Measurements from ENCODE around the gene HNRNPA2B1.
A peak's percentile ranks its signal among the peaks of the same experiment; 100 is the strongest.

The HNRNPA2B1 gene

DNA sequence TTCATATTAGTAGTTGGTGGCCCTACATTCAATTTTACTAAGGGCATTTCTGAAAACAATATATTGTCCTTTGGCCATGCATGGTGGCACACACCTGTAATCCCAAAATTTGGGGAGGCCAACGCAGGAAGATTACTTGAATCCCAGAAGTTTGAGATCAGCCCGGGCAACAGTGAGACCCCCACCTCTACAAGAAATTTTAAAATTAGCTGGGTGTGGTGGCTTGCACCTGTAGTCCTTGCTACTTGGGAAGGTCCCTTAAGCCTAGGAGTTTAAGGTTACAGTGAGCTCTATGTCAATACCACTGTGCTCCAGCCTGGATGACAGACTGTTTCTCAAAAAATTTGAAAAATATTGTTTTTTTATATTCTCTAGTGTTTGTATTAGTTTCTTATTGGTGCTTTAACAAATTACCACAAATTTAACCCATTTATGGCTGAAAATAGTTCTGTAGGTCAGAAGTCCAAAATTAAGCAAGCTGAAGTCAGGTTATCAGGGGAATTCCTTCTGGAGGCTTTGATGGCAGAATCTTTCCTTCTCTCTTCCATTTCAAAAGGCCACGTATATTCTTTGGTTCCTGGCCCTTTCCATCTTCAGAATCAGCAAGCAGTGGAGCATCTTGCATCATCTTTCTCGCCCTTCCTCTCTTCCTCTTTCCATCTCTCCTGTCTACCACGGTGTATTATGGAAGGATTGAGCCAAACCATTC lies 13.4 kb upstream of the HNRNPA2B1 start:
- Histone ChIP-seq H3K9ac (ENCODE audit: low read depth in 1 of 2, low read length in 2 of 2) (no peak overlapping the region), H3K27ac (ENCODE audit: low read depth in 2 of 2, low read length in 2 of 2) (no peak overlapping the region), H3K36me3 (ENCODE audit: control insufficient read depth in 2 of 2, insufficient read depth in 2 of 2, low read length in 2 of 2) (peaks cover 24 to 32% of the 10 kb centered on the region in 2 donors), H3K4me3 (ENCODE audit: low read length in 2 of 2) (no peak overlapping the region), H3K4me1 (ENCODE audit: control insufficient read depth in 2 of 2, insufficient read depth in 2 of 2, low read length in 2 of 2) (no peaks in the 10 kb centered on the region), H3K27me3 (ENCODE audit: control insufficient read depth in 2 of 2, insufficient read depth in 2 of 2, low read length in 2 of 2) (no peaks in the 10 kb centered on the region), H3K9me3 (ENCODE audit: control insufficient read depth in 2 of 2, low read length in 2 of 2) (no peaks in the 10 kb centered on the region)

GRCh38 chr7:26212921-26213718 lies 12.6 kb upstream of the HNRNPA2B1 start:
- H3K4me1 ChIP-seq (ENCODE audit: control insufficient read depth in 2 of 2, insufficient read depth in 2 of 2, low read length in 2 of 2), result no peaks in the 10 kb centered on the region
- H3K27me3 ChIP-seq (ENCODE audit: control insufficient read depth in 2 of 2, insufficient read depth in 2 of 2, low read length in 2 of 2), result no peaks in the 10 kb centered on the region
- no peak overlapping the region for H3K4me3 ChIP-seq (ENCODE audit: low read length in 2 of 2)
- H3K9me3 ChIP-seq (ENCODE audit: control insufficient read depth in 2 of 2, low read length in 2 of 2), result no peaks in the 10 kb centered on the region
- no peak overlapping the region for H3K27ac ChIP-seq (ENCODE audit: low read depth in 2 of 2, low read length in 2 of 2)
- H3K9ac ChIP-seq (ENCODE audit: low read depth in 1 of 2, low read length in 2 of 2), result no peak overlapping the region
- H3K36me3 ChIP-seq (ENCODE audit: control insufficient read depth in 2 of 2, insufficient read depth in 2 of 2, low read length in 2 of 2), result peaks cover 27 to 36% of the 10 kb centered on the region in 2 donors

DNA sequence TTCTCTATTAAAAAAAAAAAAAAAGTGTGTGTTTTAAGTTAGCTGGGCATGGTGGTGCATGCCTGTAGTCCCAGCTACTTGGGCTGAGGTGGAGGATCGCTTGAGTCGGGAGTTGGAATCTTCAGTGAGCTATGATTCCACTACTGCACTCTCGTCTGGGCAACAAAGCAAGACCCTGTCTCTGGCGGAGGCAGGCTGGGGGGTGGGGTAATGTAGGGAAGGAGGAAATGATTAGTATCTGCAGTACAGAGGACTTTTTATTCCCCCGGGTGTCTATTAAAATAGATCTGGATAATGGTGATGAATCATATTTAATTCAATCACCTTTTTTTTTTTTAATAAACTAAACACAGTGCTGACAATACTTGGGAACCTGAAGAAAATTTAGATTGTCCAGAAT lies 7.5 kb upstream of the HNRNPA2B1 start:
- no peak overlapping the region for H3K9ac ChIP-seq (ENCODE audit: low read depth in 1 of 2, low read length in 2 of 2)
- no peaks in the 10 kb centered on the region for H3K27me3 ChIP-seq (ENCODE audit: control insufficient read depth in 2 of 2, insufficient read depth in 2 of 2, low read length in 2 of 2)
- no peaks in the 10 kb centered on the region for H3K9me3 ChIP-seq (ENCODE audit: control insufficient read depth in 2 of 2, low read length in 2 of 2)
- H3K36me3 ChIP-seq (ENCODE audit: control insufficient read depth in 2 of 2, insufficient read depth in 2 of 2, low read length in 2 of 2), result peaks cover 39 to 48% of the 10 kb centered on the region in 2 donors
- H3K4me1 ChIP-seq (ENCODE audit: control insufficient read depth in 2 of 2, insufficient read depth in 2 of 2, low read length in 2 of 2), result peaks cover 4 to 11% of the 10 kb centered on the region in 2 donors
- no peak overlapping the region for H3K4me3 ChIP-seq (ENCODE audit: low read length in 2 of 2)
- no peak overlapping the region for H3K27ac ChIP-seq (ENCODE audit: low read depth in 2 of 2, low read length in 2 of 2)

DNA sequence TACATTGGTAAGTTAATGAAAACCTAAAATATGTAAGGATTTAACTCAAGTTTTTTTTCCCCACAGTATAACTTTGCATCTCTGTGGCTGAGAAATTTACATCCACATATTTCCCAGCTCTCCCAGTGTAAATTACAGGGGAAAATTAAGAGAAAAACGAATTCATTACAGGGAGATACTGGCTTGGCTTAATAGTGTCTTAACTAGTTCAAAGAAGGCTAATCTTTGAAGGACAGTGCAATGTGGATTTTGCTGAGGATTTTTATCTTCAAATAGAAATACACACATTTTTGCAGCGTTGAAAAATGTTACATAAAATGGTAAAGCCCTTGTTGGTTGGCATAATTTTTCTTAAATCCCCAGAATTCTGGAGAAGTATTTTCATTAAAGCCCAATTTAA lies 2.5 kb upstream of the HNRNPA2B1 start:
- H3K27ac ChIP-seq (ENCODE audit: low read depth in 2 of 2, low read length in 2 of 2), result peak overlapping the region in 1 of 2 donors; percentile 100
- H3K9ac ChIP-seq (ENCODE audit: low read depth in 1 of 2, low read length in 2 of 2), result peak overlapping the region; percentile 80 to 100
- H3K4me1 ChIP-seq (ENCODE audit: control insufficient read depth in 2 of 2, insufficient read depth in 2 of 2, low read length in 2 of 2), result peaks cover 9 to 11% of the 10 kb centered on the region in 2 donors
- H3K36me3 ChIP-seq (ENCODE audit: control insufficient read depth in 2 of 2, insufficient read depth in 2 of 2, low read length in 2 of 2), result peaks cover 11 to 12% of the 10 kb centered on the region in 2 donors
- H3K27me3 ChIP-seq (ENCODE audit: control insufficient read depth in 2 of 2, insufficient read depth in 2 of 2, low read length in 2 of 2), result no peaks in the 10 kb centered on the region
- H3K9me3 ChIP-seq (ENCODE audit: control insufficient read depth in 2 of 2, low read length in 2 of 2), result no peaks in the 10 kb centered on the region
- H3K4me3 ChIP-seq (ENCODE audit: low read length in 2 of 2), result peak overlapping the region; percentile 92 to 100

GRCh38 chr7:26202019-26202990 lies 1.8 kb upstream of the HNRNPA2B1 start:
- H3K27ac ChIP-seq (ENCODE audit: low read depth in 2 of 2, low read length in 2 of 2), result peak overlapping the region; percentile 100
- peak overlapping the region; percentile 92 to 100 for H3K4me3 ChIP-seq (ENCODE audit: low read length in 2 of 2)
- peaks cover 9 to 10% of the 10 kb centered on the region in 2 donors for H3K36me3 ChIP-seq (ENCODE audit: control insufficient read depth in 2 of 2, insufficient read depth in 2 of 2, low read length in 2 of 2)
- H3K9me3 ChIP-seq (ENCODE audit: control insufficient read depth in 2 of 2, low read length in 2 of 2), result no peaks in the 10 kb centered on the region
- H3K4me1 ChIP-seq (ENCODE audit: control insufficient read depth in 2 of 2, insufficient read depth in 2 of 2, low read length in 2 of 2), result peaks cover 11 to 13% of the 10 kb centered on the region in 2 donors
- H3K9ac ChIP-seq (ENCODE audit: low read depth in 1 of 2, low read length in 2 of 2), result peak overlapping the region; percentile 80 to 100
- H3K27me3 ChIP-seq (ENCODE audit: control insufficient read depth in 2 of 2, insufficient read depth in 2 of 2, low read length in 2 of 2), result no peaks in the 10 kb centered on the region

DNA sequence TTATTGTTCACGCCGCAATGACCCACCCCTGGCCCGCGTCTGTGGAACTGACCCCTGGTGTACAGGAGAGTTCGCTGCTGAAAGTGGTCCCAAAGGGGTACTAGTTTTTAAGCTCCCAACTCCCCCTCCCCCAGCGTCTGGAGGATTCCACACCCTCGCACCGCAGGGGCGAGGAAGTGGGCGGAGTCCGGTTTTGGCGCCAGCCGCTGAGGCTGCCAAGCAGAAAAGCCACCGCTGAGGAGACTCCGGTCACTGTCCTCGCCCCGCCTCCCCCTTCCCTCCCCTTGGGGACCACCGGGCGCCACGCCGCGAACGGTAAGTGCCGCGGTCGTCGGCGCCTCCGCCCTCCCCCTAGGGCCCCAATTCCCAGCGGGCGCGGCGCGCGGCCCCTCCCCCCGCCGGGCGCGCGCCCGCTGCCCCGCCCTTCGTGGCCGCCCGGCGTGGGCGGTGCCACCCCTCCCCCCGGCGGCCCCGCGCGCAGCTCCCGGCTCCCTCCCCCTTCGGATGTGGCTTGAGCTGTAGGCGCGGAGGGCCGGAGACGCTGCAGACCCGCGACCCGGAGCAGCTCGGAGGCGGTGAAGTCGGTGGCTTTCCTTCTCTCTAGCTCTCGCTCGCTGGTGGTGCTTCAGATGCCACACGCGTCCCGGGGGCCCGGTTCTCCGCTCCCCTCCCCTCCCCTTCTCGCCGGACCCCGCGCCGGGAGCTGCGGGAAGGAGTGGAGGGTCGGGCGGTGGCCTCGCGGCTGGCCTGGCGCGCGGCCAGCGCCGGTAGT lies 887 bp upstream of the HNRNPA2B1 start, which contains the start of gene CBX3:
Gene CBX3, plus strand, starts transcription at position 499 of the 772 bp plus-strand sequence. CDS start 1,254 bp downstream, outside the sequence.
- Histone ChIP-seq H3K9ac (ENCODE audit: low read depth in 1 of 2, low read length in 2 of 2) (peak within 1 kb of the TSS; percentile 100), H3K4me1 (ENCODE audit: control insufficient read depth in 2 of 2, insufficient read depth in 2 of 2, low read length in 2 of 2) (peaks cover 18 to 22% of the 10 kb centered on the region in 2 donors), H3K9me3 (ENCODE audit: control insufficient read depth in 2 of 2, low read length in 2 of 2) (no peaks in the 10 kb centered on the region), H3K27ac (ENCODE audit: low read depth in 2 of 2, low read length in 2 of 2) (peak within 1 kb of the TSS; percentile 100), H3K36me3 (ENCODE audit: control insufficient read depth in 2 of 2, insufficient read depth in 2 of 2, low read length in 2 of 2) (peaks cover 12% of the 10 kb centered on the region in 2 donors), H3K27me3 (ENCODE audit: control insufficient read depth in 2 of 2, insufficient read depth in 2 of 2, low read length in 2 of 2) (no peaks in the 10 kb centered on the region), H3K4me3 (ENCODE audit: low read length in 2 of 2) (peak within 1 kb of the TSS; percentile 92 to 100)

DNA sequence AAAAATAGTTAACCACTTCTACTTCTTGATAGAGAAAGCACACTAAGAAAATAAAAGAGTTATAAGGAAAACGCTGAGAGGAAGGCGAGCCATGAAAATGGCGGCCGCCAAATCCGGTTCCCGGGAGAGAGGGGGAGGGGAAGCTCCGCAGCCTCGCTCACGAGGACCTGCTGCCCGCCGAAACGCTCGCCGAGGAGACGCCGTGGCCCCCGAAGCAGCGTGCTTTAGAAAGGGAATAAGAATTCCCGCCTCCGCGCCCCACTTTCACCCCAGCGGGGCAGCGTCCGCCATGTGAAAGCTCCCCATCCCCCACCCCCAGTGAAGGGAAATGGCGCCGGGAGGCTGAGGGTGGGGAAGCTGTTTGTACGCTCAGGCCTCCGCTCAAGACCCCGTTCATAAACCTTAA lies 505 bp downstream of the HNRNPA2B1 start:
- no peaks in the 10 kb centered on the region for H3K27me3 ChIP-seq (ENCODE audit: control insufficient read depth in 2 of 2, insufficient read depth in 2 of 2, low read length in 2 of 2)
- H3K36me3 ChIP-seq (ENCODE audit: control insufficient read depth in 2 of 2, insufficient read depth in 2 of 2, low read length in 2 of 2), result peaks cover 24 to 25% of the 10 kb centered on the region in 2 donors
- H3K27ac ChIP-seq (ENCODE audit: low read depth in 2 of 2, low read length in 2 of 2), result peak overlapping the region; percentile 100
- no peaks in the 10 kb centered on the region for H3K9me3 ChIP-seq (ENCODE audit: control insufficient read depth in 2 of 2, low read length in 2 of 2)
- peaks cover 25 to 30% of the 10 kb centered on the region in 2 donors for H3K4me1 ChIP-seq (ENCODE audit: control insufficient read depth in 2 of 2, insufficient read depth in 2 of 2, low read length in 2 of 2)
- H3K9ac ChIP-seq (ENCODE audit: low read depth in 1 of 2, low read length in 2 of 2), result peak overlapping the region; percentile 100
- peak overlapping the region; percentile 92 to 100 for H3K4me3 ChIP-seq (ENCODE audit: low read length in 2 of 2)

- Histone ChIP-seq H3K36me3 (ENCODE audit: control insufficient read depth in 2 of 2, insufficient read depth in 2 of 2, low read length in 2 of 2) (peaks cover 26 to 30% of the 10 kb centered on the region in 2 donors), H3K4me3 (ENCODE audit: low read length in 2 of 2) (peak overlapping the region; percentile 92 to 100), H3K27ac (ENCODE audit: low read depth in 2 of 2, low read length in 2 of 2) (peak overlapping the region; percentile 100), H3K27me3 (ENCODE audit: control insufficient read depth in 2 of 2, insufficient read depth in 2 of 2, low read length in 2 of 2) (no peaks in the 10 kb centered on the region), H3K9ac (ENCODE audit: low read depth in 1 of 2, low read length in 2 of 2) (peak overlapping the region; percentile 100), H3K9me3 (ENCODE audit: control insufficient read depth in 2 of 2, low read length in 2 of 2) (no peaks in the 10 kb centered on the region), H3K4me1 (ENCODE audit: control insufficient read depth in 2 of 2, insufficient read depth in 2 of 2, low read length in 2 of 2) (peaks cover 24 to 30% of the 10 kb centered on the region in 2 donors)
Observed at GRCh38 chr7:26199301-26200037, 1.1 kb downstream of the HNRNPA2B1 start.

All from mucosa of rectum (tissue), 2 donors.